Neural crest cell (in vitro differentiated cells): ENCODE data around the gene TPBGL. TPM values are rescaled to one million over a fixed set of nuclear protein-coding genes. Genes with fewer than 3 reads are reported as not detected.

Source experiments
- DNase-seq: peaks from one replicate; pipeline ENCODE4 v3.0.0; 2021; ENCODE audit warnings: low read depth, mixed read lengths, low spot score
- H3K27ac Mint-ChIP-seq: one replicate; pipeline ENCODE4 v1.8.0; 2021; ENCODE audit warnings: mild to moderate bottlenecking, mixed read lengths; ENCODE audit not compliant: unreplicated experiment
- H3K27me3 Mint-ChIP-seq: 2 replicates; pipeline ENCODE4 v1.8.0; 2021; ENCODE audit warnings: low read depth, mild to moderate bottlenecking, mixed read lengths
- H3K36me3 Mint-ChIP-seq: 2 replicates; pipeline ENCODE4 v1.8.0; 2021; ENCODE audit warnings: low read depth, mild to moderate bottlenecking, mixed read lengths
- H3K4me1 Mint-ChIP-seq: 2 replicates; pipeline ENCODE4 v1.8.0; 2021; ENCODE audit warnings: mixed read lengths
- H3K4me3 Mint-ChIP-seq: one replicate; pipeline ENCODE4 v1.8.0; 2021; ENCODE audit warnings: mild to moderate bottlenecking, mixed read lengths
- H3K9me3 Mint-ChIP-seq: 2 replicates; pipeline ENCODE4 v1.8.0; 2021; ENCODE audit warnings: mixed read lengths
- total RNA-seq: library from RNA; stranded (reverse); gene quantifications from 2 replicates; pipeline ENCODE4 v1.2.1, GENCODE V29; 2021
- TF ChIP-seq, protein P1 (sequence below): fragments of 200-600 bp; sonication (generic); conservative IDR thresholded peaks from 2 replicates; pipeline ENCODE4 v1.5.0; 2021; ENCODE audit warnings: antibody characterized with exemption, mild to moderate bottlenecking

The TPBGL gene
- total RNA-seq, 1 donor from 2014 or later: 0.19 TPM

DNA sequence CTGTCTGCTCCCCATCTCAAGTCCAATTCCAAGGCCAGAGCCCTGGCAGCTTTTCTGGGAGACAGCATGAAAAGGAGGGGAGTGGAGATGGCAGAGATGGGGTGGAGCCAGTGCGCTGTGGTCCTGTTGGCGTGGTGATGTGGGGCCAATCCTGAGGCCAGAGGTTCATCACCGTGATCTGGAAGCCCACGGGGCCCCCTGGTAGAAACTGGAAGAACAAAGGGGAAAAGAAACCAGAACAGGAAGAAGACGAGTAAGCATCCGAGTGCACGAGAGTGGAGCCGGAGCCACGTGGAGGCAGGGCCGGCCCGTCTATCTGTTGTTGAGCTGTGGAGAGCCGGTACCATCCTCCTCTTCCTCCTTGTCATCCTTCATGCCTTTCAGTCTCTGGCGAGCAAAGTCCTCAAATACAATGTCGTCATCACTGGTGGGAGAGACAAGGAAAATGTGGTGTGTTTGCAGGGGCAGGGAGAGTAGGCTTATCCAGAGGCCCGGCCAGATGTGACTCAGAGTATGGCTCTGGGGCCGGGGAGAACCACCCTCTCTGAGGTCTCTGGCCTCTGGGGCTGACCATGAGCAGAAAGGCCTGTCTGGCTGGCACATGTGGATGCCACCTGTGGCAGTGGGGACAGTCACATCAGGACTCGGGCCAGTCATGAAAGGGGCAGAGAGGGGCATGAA lies 25.4 kb downstream of the TPBGL start:
- DNase-seq: no peak
- no peaks in the 10 kb centered on the region for H3K9me3 Mint-ChIP-seq
- H3K4me3 Mint-ChIP-seq: no peak overlapping the region
- no peaks in the 10 kb centered on the region for H3K27me3 Mint-ChIP-seq
- TF ChIP-seq, protein P1, sequence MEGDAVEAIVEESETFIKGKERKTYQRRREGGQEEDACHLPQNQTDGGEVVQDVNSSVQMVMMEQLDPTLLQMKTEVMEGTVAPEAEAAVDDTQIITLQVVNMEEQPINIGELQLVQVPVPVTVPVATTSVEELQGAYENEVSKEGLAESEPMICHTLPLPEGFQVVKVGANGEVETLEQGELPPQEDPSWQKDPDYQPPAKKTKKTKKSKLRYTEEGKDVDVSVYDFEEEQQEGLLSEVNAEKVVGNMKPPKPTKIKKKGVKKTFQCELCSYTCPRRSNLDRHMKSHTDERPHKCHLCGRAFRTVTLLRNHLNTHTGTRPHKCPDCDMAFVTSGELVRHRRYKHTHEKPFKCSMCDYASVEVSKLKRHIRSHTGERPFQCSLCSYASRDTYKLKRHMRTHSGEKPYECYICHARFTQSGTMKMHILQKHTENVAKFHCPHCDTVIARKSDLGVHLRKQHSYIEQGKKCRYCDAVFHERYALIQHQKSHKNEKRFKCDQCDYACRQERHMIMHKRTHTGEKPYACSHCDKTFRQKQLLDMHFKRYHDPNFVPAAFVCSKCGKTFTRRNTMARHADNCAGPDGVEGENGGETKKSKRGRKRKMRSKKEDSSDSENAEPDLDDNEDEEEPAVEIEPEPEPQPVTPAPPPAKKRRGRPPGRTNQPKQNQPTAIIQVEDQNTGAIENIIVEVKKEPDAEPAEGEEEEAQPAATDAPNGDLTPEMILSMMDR: no peak
- peak overlapping the region; percentile 44 for H3K27ac Mint-ChIP-seq
- no peaks in the 10 kb centered on the region for H3K4me1 Mint-ChIP-seq
- no peaks in the 10 kb centered on the region for H3K36me3 Mint-ChIP-seq

DNA sequence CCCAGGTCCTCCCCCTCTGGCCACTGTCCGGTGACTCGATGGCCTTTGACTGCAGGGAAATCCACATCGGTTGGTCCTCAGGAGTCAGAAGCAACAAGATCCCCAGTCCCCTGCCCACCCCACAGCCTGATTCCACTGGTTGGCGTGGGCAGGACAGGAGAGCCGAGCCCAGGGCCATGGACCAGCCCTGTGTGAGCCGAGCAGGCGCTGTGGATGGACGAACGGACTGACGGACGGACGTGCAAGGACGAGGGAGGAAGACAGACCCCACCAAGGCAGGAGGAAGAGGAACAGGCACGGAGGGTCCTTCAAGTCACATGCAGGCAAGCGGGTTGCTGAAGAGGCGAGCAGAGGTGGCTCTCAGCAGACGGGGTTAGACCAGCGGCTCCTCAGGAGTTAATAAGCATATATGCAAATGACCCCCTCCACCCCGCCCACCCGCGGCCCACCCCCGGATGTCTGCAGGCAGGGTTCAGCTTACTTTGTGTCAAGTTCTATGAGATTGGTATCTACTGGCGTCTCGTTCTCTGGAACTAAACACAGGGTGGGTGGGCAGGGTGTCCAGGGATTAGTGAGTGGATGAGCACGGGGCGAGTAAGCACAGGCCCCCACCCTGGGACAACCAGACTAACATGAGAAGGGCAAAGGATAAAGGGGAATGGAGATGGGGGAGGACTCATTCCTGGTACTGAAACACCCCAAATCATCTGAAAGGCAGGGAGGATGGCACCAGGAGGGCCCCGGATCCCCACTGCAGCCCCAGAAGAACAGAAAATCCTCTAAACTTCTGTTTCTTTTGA lies 26.8 kb downstream of the TPBGL start:
- Mint-ChIP-seq H3K4me3 (no peak overlapping the region), H3K9me3 (no peaks in the 10 kb centered on the region), H3K27ac (no peak overlapping the region), H3K4me1 (no peaks in the 10 kb centered on the region), H3K36me3 (no peaks in the 10 kb centered on the region), H3K27me3 (no peaks in the 10 kb centered on the region)
- no peak for DNase-seq
- TF ChIP-seq, protein P1: no peak

DNA sequence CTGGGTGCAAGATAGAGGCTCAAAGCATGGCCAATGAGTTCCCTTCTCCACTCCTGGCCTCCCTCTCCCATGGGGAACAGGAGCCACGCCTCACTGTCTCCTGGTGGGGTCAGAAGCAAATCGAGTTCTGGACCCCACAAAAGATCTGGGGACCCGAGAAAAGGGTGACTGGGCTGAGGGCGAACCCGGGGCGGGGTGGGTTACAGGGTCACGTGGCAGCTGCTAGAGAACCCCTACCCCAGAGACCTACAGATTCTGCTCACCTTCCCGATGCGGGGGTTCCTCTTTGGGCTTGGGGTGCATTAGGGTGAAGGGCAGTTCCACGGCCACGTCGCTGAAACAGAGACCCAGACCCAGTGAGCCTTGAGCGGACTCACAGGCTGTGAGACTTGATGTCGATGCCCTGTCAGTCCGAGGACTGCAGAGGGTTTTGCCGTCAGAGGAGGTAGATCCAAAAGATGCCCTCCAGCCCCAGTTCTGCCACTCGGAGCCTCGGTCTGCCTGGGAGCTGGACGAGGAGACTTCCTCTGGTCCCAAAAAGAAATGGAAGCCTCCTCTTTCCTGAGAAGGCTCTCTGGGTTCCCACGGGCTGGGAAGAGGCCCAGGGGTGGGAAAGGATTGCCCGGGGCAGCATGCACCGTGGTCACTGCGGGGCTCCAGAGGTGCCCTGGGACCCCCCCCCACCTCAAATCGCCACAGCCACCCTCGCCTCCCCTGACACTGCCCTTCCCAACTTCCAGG lies 28.2 kb downstream of the TPBGL start:
- Mint-ChIP-seq H3K36me3 (no peaks in the 10 kb centered on the region), H3K27ac (no peak overlapping the region), H3K27me3 (no peaks in the 10 kb centered on the region), H3K9me3 (no peaks in the 10 kb centered on the region), H3K4me3 (no peak overlapping the region), H3K4me1 (no peaks in the 10 kb centered on the region)
- TF ChIP-seq, protein P1: no peak
- no peak for DNase-seq

DNA sequence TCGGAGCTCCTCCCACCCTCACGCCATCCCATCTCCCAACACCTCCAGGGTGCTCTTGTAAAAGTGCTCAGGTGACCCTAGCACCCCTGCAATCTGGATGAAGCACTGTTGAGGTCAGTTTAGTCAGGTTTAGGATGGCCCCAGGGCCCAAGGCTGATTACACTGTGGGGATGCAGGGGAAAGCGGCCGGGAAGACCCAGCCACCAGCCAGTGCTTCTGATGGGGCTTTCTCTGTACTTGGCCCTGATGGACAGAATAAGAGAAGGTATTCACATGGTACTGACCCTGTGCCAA lies 28.7 kb downstream of the TPBGL start:
- TF ChIP-seq, protein P1: no peak
- Mint-ChIP-seq H3K27me3 (no peaks in the 10 kb centered on the region), H3K36me3 (no peaks in the 10 kb centered on the region), H3K4me3 (no peak overlapping the region), H3K4me1 (no peaks in the 10 kb centered on the region), H3K9me3 (no peaks in the 10 kb centered on the region), H3K27ac (no peak overlapping the region)
- no peak for DNase-seq

DNA sequence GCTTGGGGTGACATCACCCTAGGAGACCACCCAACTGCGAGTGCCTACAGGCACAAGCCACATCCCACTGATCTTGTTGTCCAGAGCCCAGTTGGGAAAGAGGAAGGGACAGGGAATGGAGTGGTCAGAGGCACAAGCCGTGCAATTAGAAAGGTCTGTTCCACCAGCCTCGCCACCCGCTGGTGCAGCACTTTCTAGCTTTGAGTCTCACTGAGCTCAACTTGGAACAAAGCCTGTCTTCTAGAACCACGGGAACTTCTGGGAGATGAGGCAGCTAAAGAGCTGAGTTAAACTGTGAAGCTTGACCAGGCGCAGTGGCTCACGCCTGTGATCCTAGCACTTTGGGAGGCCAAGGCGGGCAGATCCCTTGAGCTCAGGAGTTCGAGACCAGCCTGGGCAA lies 29.3 kb downstream of the TPBGL start:
- H3K4me3 Mint-ChIP-seq: no peak overlapping the region
- H3K9me3 Mint-ChIP-seq: no peaks in the 10 kb centered on the region
- no peak overlapping the region for H3K27ac Mint-ChIP-seq
- H3K36me3 Mint-ChIP-seq: no peaks in the 10 kb centered on the region
- H3K4me1 Mint-ChIP-seq: no peaks in the 10 kb centered on the region
- TF ChIP-seq, protein P1: no peak
- no peak for DNase-seq
- H3K27me3 Mint-ChIP-seq: no peaks in the 10 kb centered on the region
